Ectodermal cell (in vitro differentiated cells): ENCODE measurements around the gene BPTF.
"Not testable (repeated sequence)": the region's sequence is repeated elsewhere in the genome, so short reads cannot be mapped to it uniquely, and the experiment has no call there.

Experiments used
- H3K27ac ChIP-seq: 2 replicates; pipeline ENCODE4 v1.7.0; 2013; ENCODE audit warnings: mild to moderate bottlenecking, low read depth, low read length; ENCODE audit not compliant: insufficient read depth, poor library complexity, severe bottlenecking
- H3K27me3 ChIP-seq: 2 replicates; pipeline ENCODE4 v1.7.0; 2013; ENCODE audit warnings: mild to moderate bottlenecking, low read length; ENCODE audit not compliant: insufficient read depth, control insufficient read depth, poor library complexity, severe bottlenecking
- H3K36me3 ChIP-seq: one replicate; pipeline ENCODE4 v1.7.0; 2013; ENCODE audit warnings: low read length; ENCODE audit not compliant: control insufficient read depth, insufficient read depth
- H3K4me1 ChIP-seq: one replicate; pipeline ENCODE4 v1.7.0; 2013; ENCODE audit warnings: low read length; ENCODE audit not compliant: control insufficient read depth, insufficient read depth
- H3K4me3 ChIP-seq: 2 replicates; pipeline ENCODE4 v1.7.0; 2013; ENCODE audit warnings: low read depth, low read length, control low read depth; ENCODE audit not compliant: insufficient read depth
- H3K9me3 ChIP-seq: 2 replicates; pipeline ENCODE4 v1.7.0; 2013; ENCODE audit warnings: mild to moderate bottlenecking, low read length, moderate library complexity; ENCODE audit not compliant: control insufficient read depth
- WGBS, 2 experiments: methylation state at CpG; one replicate each; pipeline ENCODE4 v1.1.7; 2013; ENCODE audit warnings: missing lambda C conversion rate in 2 of 2; 5-methylcytosine and 5-hydroxymethylcytosine counted together

Gene BPTF

DNA sequence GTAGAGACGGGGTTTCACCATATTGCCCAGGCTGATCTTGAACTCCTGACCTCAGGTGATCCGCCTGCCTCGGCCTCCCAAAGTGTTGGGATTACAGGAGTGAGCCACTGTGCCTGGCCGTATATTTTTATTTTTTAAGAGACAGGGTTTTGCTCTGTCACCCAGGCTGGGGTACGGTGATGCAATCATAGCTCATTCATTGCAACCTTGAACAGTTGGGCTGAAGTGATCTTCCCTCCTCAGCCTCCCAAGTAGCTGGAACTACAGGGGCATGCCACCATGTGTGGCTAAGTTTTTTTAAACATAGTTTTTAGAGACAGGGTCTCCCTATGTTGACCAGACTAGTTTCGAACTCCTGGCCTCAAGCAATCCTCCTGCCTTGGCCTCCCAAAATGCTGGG is 12.9 kb upstream of the BPTF start:
- H3K4me1 ChIP-seq, H3K27me3 ChIP-seq, H3K27ac ChIP-seq, H3K9me3 ChIP-seq, H3K4me3 ChIP-seq, H3K36me3 ChIP-seq: not testable (repeated sequence)
- WGBS, 2 experiments: 90 to 92% methylated on average over 6 of the region's 6 CpGs

DNA sequence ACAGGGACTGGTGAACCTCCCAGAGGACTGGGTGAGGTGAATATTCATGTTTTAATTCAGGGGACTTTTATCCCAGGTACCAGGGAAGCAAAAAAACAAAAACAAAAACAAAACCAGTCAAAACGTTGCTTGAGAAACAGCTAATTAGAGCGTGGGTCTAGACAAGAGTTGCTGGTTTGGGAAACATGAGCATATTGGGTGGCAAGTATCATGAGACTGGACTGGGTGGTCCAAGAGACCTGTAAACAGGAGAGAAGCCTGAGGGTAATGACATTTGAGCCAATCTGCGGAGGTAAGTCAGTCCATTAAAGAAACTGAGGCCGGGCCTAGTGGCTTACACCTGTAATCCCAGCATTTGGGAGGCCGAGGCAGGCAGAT is 11.5 kb upstream of the BPTF start:
- no peaks in the 10 kb centered on the region for H3K4me1 ChIP-seq
- H3K27me3 ChIP-seq: no peaks in the 10 kb centered on the region
- no peaks in the 10 kb centered on the region for H3K36me3 ChIP-seq
- no peak overlapping the region for H3K27ac ChIP-seq
- 90% methylated on average over 5 of the region's 5 CpGs for WGBS, 2 experiments
- no peaks in the 10 kb centered on the region for H3K9me3 ChIP-seq
- no peak overlapping the region for H3K4me3 ChIP-seq

GRCh38 chr17:67818110-67819002 is 6.9 kb upstream of the BPTF start:
- WGBS, 2 experiments: 92 to 95% methylated on average over 7 of the region's 7 CpGs
- Histone ChIP-seq H3K36me3 (no peaks in the 10 kb centered on the region), H3K4me3 (no peak overlapping the region), H3K4me1 (no peaks in the 10 kb centered on the region), H3K27me3 (no peaks in the 10 kb centered on the region), H3K9me3 (no peaks in the 10 kb centered on the region), H3K27ac (no peak overlapping the region)

DNA sequence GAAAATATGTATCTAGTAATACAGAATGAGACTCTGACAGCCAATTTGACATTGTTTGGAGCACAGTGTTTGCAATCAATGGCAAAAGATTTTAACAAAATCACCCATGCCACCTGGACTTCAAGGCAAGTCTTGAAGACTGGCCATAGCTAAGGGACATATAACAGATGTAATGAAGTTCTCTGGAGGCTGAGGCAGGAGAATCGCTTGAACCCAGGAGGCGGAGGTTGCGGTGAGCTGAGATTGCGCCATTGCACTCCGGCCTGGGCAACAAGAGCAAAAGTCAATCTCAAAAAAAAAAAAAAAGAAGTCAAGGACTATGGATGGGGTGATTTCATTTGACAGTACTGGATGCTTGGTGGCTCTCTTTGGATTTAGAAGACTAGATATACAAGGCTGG is 5.6 kb upstream of the BPTF start:
- Histone ChIP-seq H3K4me1 (no peaks in the 10 kb centered on the region), H3K36me3 (no peaks in the 10 kb centered on the region), H3K27ac (no peak overlapping the region), H3K4me3 (no peak overlapping the region), H3K9me3 (no peaks in the 10 kb centered on the region), H3K27me3 (peaks cover 12% of the 10 kb centered on the region)
- WGBS, 2 experiments: 90 to 97% methylated on average over 5 of the region's 5 CpGs

DNA sequence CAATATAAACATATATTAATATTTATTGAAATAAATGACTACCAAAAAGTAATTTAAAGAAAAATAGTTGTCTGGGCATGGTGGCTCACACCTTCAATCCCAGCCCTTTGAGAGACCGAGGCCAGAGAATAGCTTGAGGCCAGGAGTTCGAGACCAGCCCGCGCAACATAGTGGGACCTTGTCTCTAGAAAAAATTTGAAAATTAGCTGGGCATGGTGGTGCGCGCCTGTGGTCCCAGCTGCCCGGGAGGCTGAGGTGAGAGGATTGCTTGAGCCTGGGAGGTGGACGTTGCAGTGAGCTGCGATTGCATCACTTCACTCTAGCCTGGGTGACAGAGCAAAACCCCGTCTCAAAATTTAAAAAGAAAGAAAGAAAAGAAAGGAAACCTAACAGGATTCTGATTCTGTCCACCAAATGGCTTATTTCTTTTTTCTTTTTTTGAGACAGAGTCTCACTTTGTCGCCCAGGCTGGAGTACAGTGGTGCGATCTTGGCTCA is 3.4 kb upstream of the BPTF start:
- 92 to 93% methylated on average over 12 of the region's 12 CpGs for WGBS, 2 experiments
- Histone ChIP-seq H3K27me3 (peaks cover 12% of the 10 kb centered on the region), H3K4me1 (no peaks in the 10 kb centered on the region), H3K27ac (no peak overlapping the region), H3K36me3 (no peaks in the 10 kb centered on the region), H3K9me3 (no peaks in the 10 kb centered on the region), H3K4me3 (no peak overlapping the region)

GRCh38 chr17:67825627-67826601 is 611 bp downstream of the BPTF start:
- Histone ChIP-seq H3K27me3 (peaks cover 12% of the 10 kb centered on the region), H3K4me3 (peak overlapping the region; percentile 41), H3K27ac (peak overlapping the region; percentile 84)
- 0 to 1% methylated on average over 75 to 92 of the region's 94 CpGs for WGBS, 2 experiments
- not testable (repeated sequence) for H3K36me3 ChIP-seq, H3K9me3 ChIP-seq, H3K4me1 ChIP-seq

- Histone ChIP-seq H3K9me3 (no peaks in the 10 kb centered on the region), H3K4me1 (peaks cover 8% of the 10 kb centered on the region), H3K27ac (no peak overlapping the region), H3K4me3 (no peak overlapping the region), H3K27me3 (peaks cover 4% of the 10 kb centered on the region), H3K36me3 (no peaks in the 10 kb centered on the region)
- 27 to 28% methylated on average over 7 of the region's 7 CpGs for WGBS, 2 experiments
Observed at GRCh38 chr17:67829331-67829730, 4.0 kb downstream of the BPTF start.

- H3K9me3 ChIP-seq: no peaks in the 10 kb centered on the region
- H3K4me1 ChIP-seq: peaks cover 8% of the 10 kb centered on the region
- no peaks in the 10 kb centered on the region for H3K27me3 ChIP-seq
- WGBS, 2 experiments: 43 to 45% methylated on average over 6 of the region's 6 CpGs
- H3K4me3 ChIP-seq: no peak overlapping the region
- H3K36me3 ChIP-seq: no peaks in the 10 kb centered on the region
- no peak overlapping the region for H3K27ac ChIP-seq
Observed at GRCh38 chr17:67830440-67830839, 5.1 kb downstream of the BPTF start.

DNA sequence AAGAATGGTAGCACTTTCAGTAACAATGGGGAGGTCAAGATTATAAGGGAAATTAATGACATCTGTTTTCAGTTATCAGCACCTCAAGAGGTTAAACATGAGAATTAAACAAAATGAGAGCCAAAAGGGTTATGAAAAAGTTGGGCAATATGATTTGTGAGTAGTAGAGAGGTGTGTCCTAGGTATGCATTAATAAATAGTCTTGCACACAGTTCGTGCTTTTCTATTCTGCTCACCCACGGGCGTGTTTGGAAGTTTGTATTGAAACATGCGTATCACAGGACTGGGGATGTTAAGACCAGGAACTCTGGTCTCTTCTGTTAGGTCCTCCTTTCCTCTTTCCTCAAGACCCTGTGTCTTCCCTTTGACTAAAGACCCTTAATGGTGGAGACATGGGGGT is 6.0 kb downstream of the BPTF start:
- Histone ChIP-seq H3K27me3 (no peaks in the 10 kb centered on the region), H3K27ac (no peak overlapping the region), H3K4me3 (no peak overlapping the region), H3K9me3 (no peaks in the 10 kb centered on the region), H3K36me3 (no peaks in the 10 kb centered on the region), H3K4me1 (peaks cover 8% of the 10 kb centered on the region)
- WGBS, 2 experiments: 92 to 95% methylated on average over 4 of the region's 4 CpGs

- H3K27me3 ChIP-seq: no peaks in the 10 kb centered on the region
- H3K9me3 ChIP-seq: no peaks in the 10 kb centered on the region
- WGBS, 2 experiments: 100% methylated on average over 1 to 3 of the region's 3 CpGs
- no peak overlapping the region for H3K4me3 ChIP-seq
- no peaks in the 10 kb centered on the region for H3K36me3 ChIP-seq
- no peak overlapping the region for H3K27ac ChIP-seq
- H3K4me1 ChIP-seq: peaks cover 8% of the 10 kb centered on the region
Observed at GRCh38 chr17:67833134-67833533, 7.8 kb downstream of the BPTF start.
